G401.6 (cell line): ENCODE data around the gene LINC01488.

ENCODE experiments used
- FAIRE-seq: peaks from 2 replicates; lab custom pipeline; 2012; peaks lifted over from hg19 to GRCh38; lab: Jason Lieb, UNC

The LINC01488 gene

GRCh38 chr11:69445131-69445470 lies 36.4 kb upstream of the LINC01488 start:
- FAIRE-seq, result no peak

GRCh38 chr11:69446108-69446507 lies 35.4 kb upstream of the LINC01488 start:
- no peak for FAIRE-seq

GRCh38 chr11:69447786-69448185 lies 33.7 kb upstream of the LINC01488 start:
- FAIRE-seq, result no peak

- no peak for FAIRE-seq
These were observed 32.8 kb upstream of the LINC01488 start for GRCh38 chr11:69448471-69449284.

- no peak for FAIRE-seq
These were observed 32.0 kb upstream of the LINC01488 start for GRCh38 chr11:69449320-69450063.

GRCh38 chr11:69450064-69450856 lies 31.2 kb upstream of the LINC01488 start:
- no peak for FAIRE-seq

- no peak for FAIRE-seq
These were observed 30.6 kb upstream of the LINC01488 start for GRCh38 chr11:69450857-69451220.

- FAIRE-seq, result no peak
These were observed 30.2 kb upstream of the LINC01488 start for GRCh38 chr11:69451289-69451688.

GRCh38 chr11:69452206-69452987 lies 29.1 kb upstream of the LINC01488 start:
- no peak for FAIRE-seq

- FAIRE-seq, result no peak
These were observed 28.3 kb upstream of the LINC01488 start for GRCh38 chr11:69453151-69453550.

GRCh38 chr11:69454018-69454417 lies 27.4 kb upstream of the LINC01488 start:
- FAIRE-seq, result no peak

- FAIRE-seq, result no peak
These were observed 25.5 kb upstream of the LINC01488 start for GRCh38 chr11:69455969-69456368.

GRCh38 chr11:69456712-69457111 lies 24.8 kb upstream of the LINC01488 start:
- FAIRE-seq, result no peak

GRCh38 chr11:69459848-69460539 lies 21.5 kb upstream of the LINC01488 start:
- FAIRE-seq, result no peak

GRCh38 chr11:69460540-69461257 lies 20.8 kb upstream of the LINC01488 start:
- no peak for FAIRE-seq

GRCh38 chr11:69461272-69461962 lies 20.0 kb upstream of the LINC01488 start:
- no peak for FAIRE-seq

GRCh38 chr11:69462106-69462951 lies 19.1 kb upstream of the LINC01488 start:
- FAIRE-seq, result no peak

- FAIRE-seq, result no peak
These were observed 18.1 kb upstream of the LINC01488 start for GRCh38 chr11:69463181-69463994.
